ENCODE data around the gene ZNF416. TPM values are rescaled to one million over a fixed set of nuclear protein-coding genes. Genes with fewer than 3 reads are reported as not detected.
A peak's percentile ranks its signal among the peaks of the same experiment; 100 is the strongest.

ZNF416 gene
- total and polyA plus RNA-seq, 9 of the 15 experiments (the other 6 are each of a cell fraction or from before 2014, with no cell fraction given), result 0.20 to 2.0 (median 1.1) TPM

GRCh38 chr19:57599761-57600383 is 21.2 kb upstream of the ZNF416 start, which contains the start of gene ZNF530 (continued):
- TF ChIP-seq E2F1 (CRISPR knock-in tag; IDR thresholded peaks at IDR 0.05) (0 out of 2 replicates have a peak, but pooled peaks have one; percentile 37), THAP12 (CRISPR knock-in tag; IDR thresholded peaks at IDR 0.05) (no peak), RBBP5 (IDR thresholded peaks at IDR 0.05; ENCODE audit: borderline replicate concordance, insufficient read depth, low read length, poor library complexity, severe bottlenecking) (peak; percentile 66), DEAF1 (CRISPR knock-in tag; IDR thresholded peaks at IDR 0.05) (no peak), HES1 (IDR thresholded peaks at IDR 0.05; ENCODE audit: low read depth) (no peak), GABPB2 (CRISPR knock-in tag; conservative IDR thresholded peaks at IDR 0.05) (no peak), HINFP (tag; conservative IDR thresholded peaks at IDR 0.05; ENCODE audit: low read depth) (peak; percentile 70; the same call in 1 of the 2 replicates), ZNF717 (CRISPR knock-in tag; IDR thresholded peaks at IDR 0.05) (no peak), GABPA (tag; conservative IDR thresholded peaks at IDR 0.05; ENCODE audit: low read depth) (peak; percentile 96), RB1 (IDR thresholded peaks at IDR 0.05; ENCODE audit: low read depth) (peak; percentile 78), THRAP3 (IDR thresholded peaks at IDR 0.05; ENCODE audit: borderline replicate concordance) (no peak), NRF1 (conservative IDR thresholded peaks at IDR 0.05 in 1 of 2, IDR thresholded peaks at IDR 0.05 in 1 of 2) (peak; percentile 38 to 62; a peak in 3 of 4 replicates), FOXP4 (CRISPR knock-in tag; IDR thresholded peaks at IDR 0.05; ENCODE audit: borderline replicate concordance) (no peak), TEAD2 (tag; IDR thresholded peaks at IDR 0.05) (no peak), ELF1 (tag; IDR thresholded peaks at IDR 0.05) (peak; percentile 59), CREM (IDR thresholded peaks at IDR 0.05; ENCODE audit: low read depth) (peak; percentile 69), FOXJ3 (CRISPR knock-in tag; IDR thresholded peaks at IDR 0.05) (no peak), BRD9 (IDR thresholded peaks at IDR 0.05; ENCODE audit: low read depth, partially characterized antibody) (no peak)
